SJCRH30 (cell line): ENCODE data around the gene ANTXR2. TPM values are rescaled to one million over a fixed set of nuclear protein-coding genes. Genes with fewer than 3 reads are reported as not detected.

Source experiments
- DNase-seq, 2 experiments: peaks; one replicate each; pipeline ENCODE4 v3.0.0-alpha.2; 2015 to 2020
- H3K27ac ChIP-seq: fragments of 250-450 bp; sonication (Bioruptor Pico); 2 replicates; pipeline ENCODE4 v1.5.1; 2020; ENCODE audit warnings: mild to moderate bottlenecking, moderate library complexity
- H3K27me3 ChIP-seq: fragments of 250-450 bp; sonication (Bioruptor Pico); 2 replicates; pipeline ENCODE4 v1.5.1; 2020; ENCODE audit warnings: mild to moderate bottlenecking, moderate library complexity
- H3K36me3 ChIP-seq: fragments of 250-450 bp; sonication (Bioruptor Pico); 2 replicates; pipeline ENCODE4 v1.5.1; 2020; ENCODE audit warnings: mild to moderate bottlenecking, moderate library complexity
- H3K4me1 ChIP-seq: fragments of 250-450 bp; sonication (Bioruptor Pico); 2 replicates; pipeline ENCODE4 v1.5.1; 2020; ENCODE audit warnings: mild to moderate bottlenecking, moderate library complexity
- H3K4me3 ChIP-seq: fragments of 250-450 bp; sonication (Bioruptor Pico); 2 replicates; pipeline ENCODE4 v1.5.1; 2020; ENCODE audit warnings: mild to moderate bottlenecking, moderate library complexity
- H3K9me3 ChIP-seq: fragments of 250-450 bp; sonication (Bioruptor Pico); replicated peaks from 2 replicates; pipeline ENCODE4 v1.5.1; 2020; ENCODE audit warnings: mild to moderate bottlenecking, moderate library complexity
- total RNA-seq: library from RNA; depleted of rRNA; stranded (reverse); fragments of >200 nt; shearing (Covaris generic); gene quantifications from 2 replicates; pipeline ENCODE4 v1.2.3, GENCODE V29; 2014

Gene ANTXR2
- total RNA-seq, 1 experiment from 2014 or later: 34.5 TPM

- no peaks in the 10 kb centered on the region for H3K27me3 ChIP-seq
- no peaks in the 10 kb centered on the region; the same call in 1 of the 2 replicates for H3K4me1 ChIP-seq
- H3K36me3 ChIP-seq: no peaks in the 10 kb centered on the region
- H3K4me3 ChIP-seq: no peak overlapping the region
- no peak for DNase-seq
- peaks cover 5% of the 10 kb centered on the region; the same call in 1 of the 2 replicates for H3K9me3 ChIP-seq
- no peak overlapping the region for H3K27ac ChIP-seq
Measured at GRCh38 chr4:80079255-80079923, 6.4 kb upstream of the ANTXR2 start.

DNA sequence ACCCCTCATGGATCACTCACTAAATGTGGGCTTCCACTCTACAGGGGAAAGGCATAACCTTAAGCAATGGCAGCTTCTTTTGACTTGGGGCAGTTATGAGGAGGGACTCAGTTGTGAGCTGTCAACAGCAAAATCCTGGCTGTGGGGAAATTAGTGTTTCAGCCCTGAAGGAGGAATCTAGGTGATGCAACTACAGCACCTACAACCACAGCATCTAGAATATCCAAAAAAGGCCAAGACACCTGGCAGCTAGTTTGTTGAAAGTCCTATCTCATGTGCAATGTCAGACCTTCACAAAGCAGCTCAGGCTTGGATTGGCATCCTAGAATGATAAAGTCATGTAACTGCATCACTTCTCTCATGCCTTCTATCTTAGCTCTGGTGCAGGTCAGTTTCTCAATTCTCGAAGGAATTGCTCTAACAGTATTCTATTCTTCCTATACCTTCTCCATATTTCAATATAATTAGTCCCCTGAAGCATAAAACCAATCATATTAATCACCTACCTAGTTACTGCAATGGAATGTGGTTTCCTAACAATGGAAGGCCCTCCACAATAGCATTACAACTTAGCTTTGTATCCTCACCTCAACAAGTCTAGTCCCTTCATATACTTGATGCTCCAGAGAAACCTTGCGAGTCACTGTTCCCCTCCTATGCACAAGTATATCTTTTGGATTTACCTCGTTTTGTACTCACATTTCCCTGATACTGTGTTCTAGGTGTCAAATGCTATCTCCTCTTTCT, 5.5 kb upstream of the ANTXR2 start:
- Histone ChIP-seq H3K27ac (no peak overlapping the region), H3K4me3 (no peak overlapping the region), H3K9me3 (peaks cover 5% of the 10 kb centered on the region; the same call in 1 of the 2 replicates), H3K36me3 (no peaks in the 10 kb centered on the region), H3K27me3 (no peaks in the 10 kb centered on the region), H3K4me1 (peaks cover 6% of the 10 kb centered on the region)
- no peak for DNase-seq

GRCh38 chr4:80077639-80078038, 4.6 kb upstream of the ANTXR2 start:
- Histone ChIP-seq H3K4me3 (no peak overlapping the region), H3K27me3 (no peaks in the 10 kb centered on the region), H3K36me3 (no peaks in the 10 kb centered on the region), H3K27ac (no peak overlapping the region), H3K4me1 (peaks cover 6% of the 10 kb centered on the region), H3K9me3 (peaks cover 4% of the 10 kb centered on the region; the same call in 1 of the 2 replicates)
- DNase-seq: no peak

DNA sequence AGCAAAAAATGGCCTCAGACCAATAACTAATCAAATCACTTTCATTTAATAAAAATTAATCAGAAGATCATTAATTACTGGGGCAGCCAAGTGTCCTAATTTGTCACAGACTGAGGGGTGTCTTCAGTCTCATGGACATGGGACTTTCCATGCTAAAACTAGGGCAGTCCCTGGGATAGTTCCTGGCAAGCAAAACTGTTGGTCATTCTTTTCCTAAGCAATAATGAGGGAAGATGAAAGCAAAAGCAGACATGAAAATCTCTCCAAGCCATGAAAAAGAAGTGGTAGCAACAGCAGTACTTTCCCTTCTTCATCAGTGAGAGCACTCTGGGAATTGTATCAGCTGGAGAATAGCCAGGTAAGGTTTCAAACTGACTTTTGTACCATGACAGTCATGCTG, 3.7 kb upstream of the ANTXR2 start:
- no peaks in the 10 kb centered on the region for H3K36me3 ChIP-seq

GRCh38 chr4:80075995-80076675, 3.1 kb upstream of the ANTXR2 start:
- no peak overlapping the region for H3K4me3 ChIP-seq
- H3K36me3 ChIP-seq: no peaks in the 10 kb centered on the region
- no peaks in the 10 kb centered on the region for H3K27me3 ChIP-seq
- H3K4me1 ChIP-seq: peaks cover 6% of the 10 kb centered on the region
- H3K9me3 ChIP-seq: no peaks in the 10 kb centered on the region
- H3K27ac ChIP-seq: no peak overlapping the region
- DNase-seq: no peak

More for the DNA sequence above, 3.7 kb upstream of the ANTXR2 start:
- Histone ChIP-seq H3K27ac (no peak overlapping the region), H3K27me3 (no peaks in the 10 kb centered on the region), H3K9me3 (no peaks in the 10 kb centered on the region), H3K4me1 (peaks cover 6% of the 10 kb centered on the region), H3K4me3 (no peak overlapping the region)
- no peak for DNase-seq

DNA sequence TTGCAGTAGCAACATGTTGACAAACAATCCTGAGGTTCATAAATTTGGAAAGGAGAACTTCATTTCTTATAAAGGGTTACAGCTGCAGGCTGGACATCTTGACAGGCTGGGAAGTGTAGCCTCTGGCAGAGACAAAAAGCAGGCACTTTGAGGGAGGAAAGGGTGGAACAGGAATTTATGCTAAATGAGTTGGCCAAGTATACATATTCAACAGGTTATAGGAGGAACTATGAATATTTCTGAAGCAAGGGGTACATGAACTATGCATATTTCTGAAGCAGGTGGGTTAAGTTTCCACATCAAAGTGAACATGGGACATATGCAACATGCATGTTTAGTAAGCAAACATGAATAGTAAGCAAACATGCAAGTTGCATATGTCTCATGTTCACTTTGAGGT, 1.6 kb upstream of the ANTXR2 start:
- DNase-seq: no peak
- Histone ChIP-seq H3K27ac (no peak overlapping the region), H3K27me3 (no peaks in the 10 kb centered on the region), H3K4me3 (no peak overlapping the region), H3K4me1 (peaks cover 15% of the 10 kb centered on the region), H3K9me3 (no peaks in the 10 kb centered on the region), H3K36me3 (0 out of 2 replicates have a peak, but pooled peaks cover 6% of the 10 kb centered on the region)

- Histone ChIP-seq H3K4me3 (peak overlapping the region; percentile 95), H3K27ac (no peak overlapping the region)
Measured at GRCh38 chr4:80074069-80074468, 1.0 kb upstream of the ANTXR2 start.

GRCh38 chr4:80073473-80074008, 512 bp upstream of the ANTXR2 start:
- H3K4me3 ChIP-seq: peak overlapping the region; percentile 95
- H3K27ac ChIP-seq: peak overlapping the region; percentile 94
- no peaks in the 10 kb centered on the region for H3K27me3 ChIP-seq
- peaks cover 15% of the 10 kb centered on the region for H3K4me1 ChIP-seq
- DNase-seq: no peak
- peaks cover 14% of the 10 kb centered on the region for H3K36me3 ChIP-seq
- no peaks in the 10 kb centered on the region for H3K9me3 ChIP-seq

More at GRCh38 chr4:80074069-80074468, 1.0 kb upstream of the ANTXR2 start:
- Histone ChIP-seq H3K27me3 (no peaks in the 10 kb centered on the region), H3K4me1 (peaks cover 15% of the 10 kb centered on the region), H3K36me3 (peaks cover 9% of the 10 kb centered on the region), H3K9me3 (no peaks in the 10 kb centered on the region)
- DNase-seq: no peak

DNA sequence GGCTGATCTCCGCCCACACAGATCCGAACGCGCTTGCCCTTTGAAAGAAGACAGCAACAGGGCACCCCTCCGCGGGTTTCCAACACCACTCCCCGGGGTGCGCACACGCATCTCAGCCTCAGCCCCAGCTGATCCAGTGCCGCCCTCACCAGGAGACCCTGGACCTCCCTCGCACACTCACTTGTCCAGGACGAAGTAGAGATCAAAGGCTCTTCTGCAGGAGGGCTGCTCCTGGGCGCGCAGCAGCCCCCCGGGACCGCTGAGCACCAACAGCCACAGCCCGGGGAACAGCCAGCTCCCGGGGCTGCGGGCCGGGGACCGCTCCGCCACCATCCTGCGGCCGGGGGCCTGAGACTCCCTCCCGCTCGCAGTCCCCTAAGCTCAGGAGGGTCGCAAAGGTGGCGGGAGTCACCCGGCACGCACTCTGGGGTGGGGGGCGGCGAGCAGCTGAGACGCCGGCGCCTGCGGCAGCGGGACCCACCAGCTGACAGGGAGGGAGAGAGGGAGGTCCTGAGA, 743 bp downstream of the ANTXR2 start:
- peak; percentile 83 to 84 for DNase-seq
- Histone ChIP-seq H3K4me3 (peak overlapping the region; percentile 95), H3K27ac (peak overlapping the region; percentile 94), H3K4me1 (peaks cover 15% of the 10 kb centered on the region), H3K9me3 (no peaks in the 10 kb centered on the region), H3K27me3 (no peaks in the 10 kb centered on the region), H3K36me3 (peaks cover 24% of the 10 kb centered on the region)

DNA sequence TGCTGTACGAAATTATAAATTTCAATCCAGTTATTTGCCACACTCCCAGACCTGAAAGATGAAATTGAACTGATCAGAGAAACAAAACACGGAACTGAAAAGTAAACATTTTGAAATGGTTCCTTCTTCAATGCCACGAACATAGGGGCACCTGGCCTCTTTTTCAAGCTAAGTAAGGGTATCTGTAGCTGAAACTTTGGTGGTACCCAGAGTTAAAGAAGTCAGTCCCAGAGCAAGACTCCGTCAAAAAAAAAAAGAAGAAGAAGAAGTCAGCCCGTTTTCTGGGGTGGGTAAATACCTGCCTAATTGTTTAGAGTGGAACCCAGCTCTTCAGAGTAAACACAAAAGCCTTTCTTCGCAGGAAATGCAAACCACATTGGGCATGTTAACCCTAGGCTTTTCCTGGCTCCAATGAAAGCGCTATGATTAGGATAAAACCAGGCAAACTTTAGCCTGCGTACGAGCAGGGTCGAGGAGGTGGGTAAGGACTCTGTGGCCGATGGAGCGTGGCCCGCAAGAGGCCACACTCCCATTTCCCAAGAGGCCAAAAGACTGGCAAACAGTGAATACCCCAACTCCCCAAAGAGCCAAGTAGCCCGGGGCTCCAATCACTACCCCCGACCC, 1.3 kb downstream of the ANTXR2 start:
- Histone ChIP-seq H3K4me3 (peak overlapping the region; percentile 95), H3K4me1 (peaks cover 15% of the 10 kb centered on the region), H3K36me3 (peaks cover 27% of the 10 kb centered on the region), H3K9me3 (no peaks in the 10 kb centered on the region), H3K27ac (peak overlapping the region; percentile 94), H3K27me3 (no peaks in the 10 kb centered on the region)
- DNase-seq: no peak

DNA sequence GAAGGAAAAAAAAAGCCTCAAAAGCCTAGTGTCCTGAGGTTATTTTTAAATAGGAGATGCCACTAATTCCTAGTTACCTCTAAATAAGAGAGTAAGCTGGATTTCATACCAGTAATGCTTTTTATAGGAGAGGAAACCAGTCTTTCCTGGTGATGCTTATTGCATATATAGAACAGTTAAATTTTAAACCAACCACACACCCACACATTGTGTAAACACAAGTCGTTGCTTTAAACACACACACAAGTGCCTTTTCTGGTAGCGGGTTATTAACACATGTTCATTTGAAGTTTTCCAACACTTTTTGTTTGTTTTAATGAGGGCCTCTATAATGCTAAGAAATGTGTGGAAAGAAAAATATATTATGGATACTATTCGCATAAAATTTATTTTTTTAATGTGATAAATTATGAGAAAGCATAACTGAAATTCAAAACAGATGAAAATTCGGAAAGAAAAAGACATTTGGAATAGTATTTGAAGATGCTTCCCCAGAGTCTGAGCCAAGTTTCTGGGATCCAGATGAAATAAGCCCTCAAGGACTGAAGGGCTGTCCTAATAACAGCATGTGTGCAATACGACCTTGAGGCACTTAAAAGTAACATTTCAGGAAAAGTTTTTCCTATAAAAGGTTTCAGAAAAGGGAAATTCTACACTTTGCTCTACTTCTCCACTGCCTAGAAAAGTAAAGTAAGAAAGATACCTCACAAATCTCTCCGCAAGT, 2.0 kb downstream of the ANTXR2 start:
- DNase-seq: peak in 1 of 2 experiments; percentile 17
- H3K27me3 ChIP-seq: no peaks in the 10 kb centered on the region
- H3K9me3 ChIP-seq: no peaks in the 10 kb centered on the region
- peaks cover 15% of the 10 kb centered on the region for H3K4me1 ChIP-seq
- H3K4me3 ChIP-seq: peak overlapping the region; percentile 95
- H3K36me3 ChIP-seq: peaks cover 31% of the 10 kb centered on the region
- no peak overlapping the region; the same call in 1 of the 2 replicates for H3K27ac ChIP-seq

DNA sequence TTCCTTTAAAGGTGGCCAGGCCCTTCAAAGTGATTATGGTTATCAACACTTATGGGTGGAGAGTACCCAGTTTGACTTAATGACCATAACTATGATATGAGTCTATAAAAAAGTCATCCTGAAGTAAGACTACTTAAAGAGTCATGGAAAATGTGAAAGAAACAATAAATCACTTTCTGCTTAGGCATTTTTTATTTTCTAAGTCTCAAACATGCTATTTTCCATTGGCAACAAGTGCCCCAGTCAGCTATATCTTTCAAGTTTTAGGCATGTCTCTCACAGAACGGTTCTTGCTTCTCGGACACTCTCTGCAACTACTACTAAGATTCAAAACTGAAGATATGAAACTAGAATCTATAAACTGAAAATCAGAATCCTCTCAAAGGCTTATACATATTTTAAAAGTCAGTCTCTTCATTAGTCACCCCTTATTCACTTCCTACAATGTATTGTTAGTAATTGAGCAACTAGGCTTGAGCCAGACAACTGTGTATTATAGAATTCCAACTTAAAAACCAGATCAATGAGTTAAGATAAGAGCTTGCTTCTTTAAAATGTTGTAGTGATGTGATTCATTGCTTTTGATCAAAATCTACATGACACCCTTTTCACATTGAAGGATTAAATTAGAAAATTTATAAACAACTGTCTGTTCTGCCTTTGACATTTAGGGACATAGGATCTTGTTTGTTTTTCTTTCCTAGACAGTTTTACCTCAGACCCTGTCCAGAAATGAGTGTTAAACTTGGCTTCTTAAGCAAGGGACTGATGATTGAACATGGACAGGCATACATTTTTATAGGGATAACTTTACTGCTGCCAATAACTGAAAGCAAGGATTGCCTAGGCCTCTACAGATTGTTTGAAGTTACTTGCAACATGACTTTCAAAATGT, 2.9 kb downstream of the ANTXR2 start:
- no peak overlapping the region for H3K27ac ChIP-seq
- peaks cover 40% of the 10 kb centered on the region for H3K36me3 ChIP-seq
- no peak overlapping the region for H3K4me3 ChIP-seq
- no peaks in the 10 kb centered on the region for H3K9me3 ChIP-seq
- H3K4me1 ChIP-seq: peaks cover 15% of the 10 kb centered on the region
- no peak for DNase-seq
- H3K27me3 ChIP-seq: no peaks in the 10 kb centered on the region
